Tibial nerve (tissue), 3 donors: ENCODE results near the gene PTCH1.
A peak's percentile ranks its signal among the peaks of the same experiment; 100 is the strongest.

Experiments
- CTCF ChIP-seq, 5 experiments: fragments of 200-600 bp in 3 of 5; fragments of 450-650 bp in 2 of 5; sonication (generic) in 3 of 5; IDR thresholded peaks; one replicate each; pipeline ENCODE4 v1.5.1; 2016 to 2019; ENCODE audit warnings: antibody characterized with exemption in 5 of 5, mild to moderate bottlenecking in 3 of 5, moderate library complexity in 2 of 5
- POLR2A ChIP-seq, 2 donors: fragments of 450-650 bp; IDR thresholded peaks; one replicate each; pipeline ENCODE4 v1.6.1; 2017; ENCODE audit warnings: antibody characterized with exemption in 2 of 2, mild to moderate bottlenecking in 2 of 2, moderate library complexity in 2 of 2

GRCh38 chr9:95504053-95504963 lies 12.5 kb downstream of the PTCH1 start:
- TF ChIP-seq CTCF (IDR thresholded peaks at IDR 0.05) (no peak), POLR2A (IDR thresholded peaks at IDR 0.05) (peak in 1 of 2 donors; percentile 14)
